ENCODE measurements around the gene TMEM168. TPM values are rescaled to one million over a fixed set of nuclear protein-coding genes. Genes with fewer than 3 reads are reported as not detected.
"Not testable (repeated sequence)": the region's sequence is repeated elsewhere in the genome, so short reads cannot be mapped to it uniquely, and the experiment has no call there.

TMEM168 gene
- total RNA-seq, 1 donor from 2014 or later, result 6.1 TPM

DNA sequence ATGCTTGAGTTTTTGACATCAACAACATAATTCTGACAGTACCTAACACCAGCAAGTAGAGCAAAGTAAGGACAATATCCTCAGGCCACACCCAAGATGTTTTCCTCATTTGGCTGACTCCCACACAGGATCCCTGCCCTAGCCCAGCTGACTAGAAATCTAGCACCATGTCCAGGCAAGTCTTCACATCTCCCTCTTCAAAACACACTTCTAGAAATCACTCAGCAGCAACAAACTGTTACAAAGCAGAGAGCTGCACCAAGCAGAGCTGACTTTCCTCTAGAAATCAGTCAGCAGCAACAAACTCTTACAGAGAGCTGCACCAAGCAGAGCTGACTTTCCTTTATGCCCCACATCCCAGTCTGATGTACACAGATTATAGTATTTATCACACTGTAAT, 7.7 kb downstream of the TMEM168 start:
- DNase-seq (ENCODE audit: low spot score) (no peak), ATAC-seq (no peak)

DNA sequence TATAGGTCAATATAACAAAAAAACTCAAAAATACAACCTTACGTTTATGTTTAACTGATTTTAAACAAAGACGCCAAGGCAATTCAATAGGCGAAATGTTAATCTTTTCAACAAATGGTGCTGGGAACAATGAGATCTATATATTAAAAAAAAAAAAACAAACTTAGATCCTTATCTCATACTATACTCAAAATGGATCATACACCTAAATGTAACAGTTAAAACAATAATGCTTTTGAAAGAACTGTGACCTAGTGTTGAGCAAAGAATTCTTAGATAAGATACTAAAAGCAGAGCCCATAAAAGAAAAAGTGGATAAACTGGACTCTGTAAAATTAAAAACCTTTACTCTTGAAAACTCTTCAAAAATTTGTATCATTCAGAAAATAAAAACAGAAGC, 8.6 kb downstream of the TMEM168 start:
- DNase-seq (ENCODE audit: low spot score) (no peak), ATAC-seq (no peak)

DNA sequence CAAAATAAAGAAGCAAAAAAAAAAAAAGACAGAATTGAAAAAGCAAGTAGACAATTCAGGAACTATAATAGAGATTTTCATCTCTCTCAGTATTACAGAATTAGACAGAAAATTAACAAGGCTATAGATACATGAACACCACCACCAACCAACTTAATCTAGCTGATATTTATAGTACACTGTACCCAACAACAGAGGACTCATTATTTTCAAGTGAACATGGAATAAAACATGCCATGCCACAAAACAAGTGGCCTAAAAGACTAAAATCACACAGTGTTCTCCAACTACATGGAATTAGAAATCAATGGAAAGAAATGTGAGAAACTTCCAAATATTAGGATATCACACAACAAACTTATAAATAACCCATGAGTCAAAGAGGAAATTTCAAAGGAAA, 9.1 kb downstream of the TMEM168 start:
- ATAC-seq, result no peak

DNA sequence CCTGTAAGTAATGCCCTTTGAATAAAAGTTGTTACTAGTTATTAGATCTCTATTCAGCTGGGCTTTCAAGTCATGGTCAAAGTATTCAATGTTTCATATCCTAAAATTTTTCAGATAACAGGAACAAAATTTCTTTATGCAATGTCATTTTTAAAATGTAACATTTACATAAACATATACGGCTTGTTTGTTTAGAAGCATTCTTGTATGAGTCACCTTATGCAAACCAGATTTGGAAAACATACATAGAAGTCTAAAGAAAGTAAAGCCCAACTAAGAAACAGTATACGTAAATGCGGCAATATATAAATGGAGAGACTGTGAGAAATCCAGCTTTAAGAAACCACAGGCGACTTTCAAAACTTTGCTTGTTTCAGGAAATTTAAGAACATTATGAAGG, 10.5 kb downstream of the TMEM168 start:
- ATAC-seq, result no peak
- no peak for DNase-seq (ENCODE audit: low spot score)

More for the DNA sequence above, 9.1 kb downstream of the TMEM168 start:
- DNase-seq (ENCODE audit: low spot score), result no peak

DNA sequence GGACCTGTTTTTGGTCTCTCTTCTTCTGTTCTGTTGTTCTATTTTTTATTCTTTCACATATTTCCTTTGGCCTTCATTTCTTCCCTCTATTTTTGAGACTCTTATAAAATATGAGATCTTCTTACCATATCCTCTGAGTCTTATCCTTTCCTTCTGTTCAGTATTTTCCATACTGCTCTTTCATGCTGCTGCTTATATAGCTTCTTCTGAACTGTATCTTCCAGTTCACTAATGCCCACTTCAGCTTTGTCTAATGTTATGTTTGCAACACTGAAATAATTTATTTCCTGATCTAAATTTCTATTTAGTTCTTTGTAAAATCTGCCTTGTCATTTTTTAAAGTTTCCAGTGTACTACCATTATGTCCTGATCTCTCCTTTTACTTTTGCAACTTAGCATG, 12.8 kb downstream of the TMEM168 start:
- no peak for DNase-seq (ENCODE audit: low spot score)

DNA sequence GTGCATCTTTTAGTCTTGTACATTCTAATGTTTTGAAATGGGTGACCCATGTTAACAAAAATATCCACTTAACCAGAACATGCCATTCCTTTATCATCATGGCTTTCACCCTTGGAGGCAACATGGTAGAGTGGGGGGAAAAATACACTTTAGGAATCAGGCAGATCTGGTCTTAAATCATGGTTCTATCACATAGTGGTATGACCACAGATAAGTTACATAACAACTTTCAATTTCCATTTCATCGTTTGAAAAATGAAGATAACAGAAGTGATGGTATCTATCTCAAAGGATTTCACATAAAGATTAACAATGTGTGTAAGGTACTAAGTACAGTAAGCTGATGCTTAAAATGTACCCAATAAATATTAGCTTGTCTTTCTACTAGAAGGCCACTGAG, 19.0 kb downstream of the TMEM168 start:
- DNase-seq (ENCODE audit: low spot score), result no peak
- no peak for ATAC-seq

More for the DNA sequence above, 12.8 kb downstream of the TMEM168 start:
- ATAC-seq, result no peak

DNA sequence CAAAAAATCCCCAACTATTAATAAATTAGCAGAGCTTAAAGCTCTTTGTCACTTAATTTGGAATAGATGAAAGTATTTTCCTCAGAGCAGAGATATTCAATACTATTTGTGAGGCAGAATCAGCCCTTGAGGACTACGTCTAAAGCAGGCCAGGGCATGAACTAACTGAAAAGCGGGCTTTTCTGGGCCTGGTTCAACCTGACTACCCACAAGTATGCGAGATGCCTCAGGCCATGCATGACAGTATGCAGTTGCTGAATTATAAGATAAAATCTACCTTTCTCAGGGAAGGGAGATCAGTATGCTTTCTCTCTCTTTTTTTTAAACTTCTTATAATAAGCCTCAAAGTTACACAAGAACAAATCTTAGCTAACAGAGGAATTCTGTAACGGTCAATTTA, 20.1 kb downstream of the TMEM168 start:
- no peak for ATAC-seq

DNA sequence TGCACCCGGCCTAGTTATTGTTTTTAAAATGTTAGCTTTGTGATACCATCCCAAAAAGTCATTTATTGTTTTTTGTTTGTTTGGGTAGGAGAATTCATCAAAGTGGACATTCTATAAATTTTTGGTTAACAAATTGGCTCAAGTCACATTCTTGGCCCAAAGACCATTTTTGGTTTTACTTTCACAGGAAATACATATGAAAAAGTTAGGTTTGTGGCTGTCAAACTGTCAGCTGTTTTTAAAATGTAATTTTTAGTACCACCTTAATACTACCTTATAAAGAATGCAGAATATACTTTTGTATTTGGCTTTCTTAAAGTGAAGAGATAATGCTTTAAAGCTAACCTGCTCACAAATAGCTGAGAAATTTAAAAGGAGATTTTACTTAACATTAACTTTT, 25.1 kb downstream of the TMEM168 start:
- ATAC-seq (no peak), DNase-seq (ENCODE audit: low spot score) (no peak)

More for the DNA sequence above, 20.1 kb downstream of the TMEM168 start:
- no peak for DNase-seq (ENCODE audit: low spot score)

DNA sequence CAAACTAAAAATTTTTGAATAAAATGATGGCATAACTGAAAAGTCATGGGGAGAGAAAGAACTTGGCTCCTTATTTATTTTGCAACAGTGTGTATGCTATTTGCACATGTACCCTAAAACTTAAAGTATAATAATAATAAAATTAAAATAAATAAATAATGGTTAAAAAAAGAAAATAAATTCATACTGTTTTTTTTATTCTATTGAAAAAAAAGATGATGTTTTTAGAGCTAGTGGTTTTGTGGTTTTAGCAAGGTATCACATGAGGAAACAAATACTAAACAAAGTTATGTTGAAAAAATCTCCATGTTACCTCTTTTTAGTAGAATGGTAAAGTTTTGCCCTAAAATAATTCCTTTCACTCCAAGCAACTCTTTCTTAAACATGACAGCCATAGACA, 26.2 kb downstream of the TMEM168 start:
- DNase-seq (ENCODE audit: low spot score), result no peak
- no peak for ATAC-seq

DNA sequence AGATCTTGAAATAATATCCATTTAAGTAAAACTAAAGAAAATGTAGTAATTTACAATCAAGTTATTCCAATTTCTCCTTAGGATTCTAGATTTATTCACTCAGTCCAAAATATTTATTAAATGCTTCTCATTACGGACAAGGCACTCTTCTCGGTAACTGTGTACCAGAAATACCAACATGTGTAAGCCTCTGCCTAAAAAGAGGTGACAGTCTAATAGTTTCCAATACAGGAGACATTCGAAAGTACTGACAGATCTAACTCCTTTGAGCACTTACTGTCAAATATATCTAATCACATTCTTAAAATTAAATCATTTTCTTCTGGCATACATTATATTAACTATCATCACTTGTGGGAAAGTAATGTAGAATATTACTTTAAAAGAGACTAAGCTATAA, 26.9 kb downstream of the TMEM168 start:
- no peak for ATAC-seq
- no peak for DNase-seq (ENCODE audit: low spot score)

DNA sequence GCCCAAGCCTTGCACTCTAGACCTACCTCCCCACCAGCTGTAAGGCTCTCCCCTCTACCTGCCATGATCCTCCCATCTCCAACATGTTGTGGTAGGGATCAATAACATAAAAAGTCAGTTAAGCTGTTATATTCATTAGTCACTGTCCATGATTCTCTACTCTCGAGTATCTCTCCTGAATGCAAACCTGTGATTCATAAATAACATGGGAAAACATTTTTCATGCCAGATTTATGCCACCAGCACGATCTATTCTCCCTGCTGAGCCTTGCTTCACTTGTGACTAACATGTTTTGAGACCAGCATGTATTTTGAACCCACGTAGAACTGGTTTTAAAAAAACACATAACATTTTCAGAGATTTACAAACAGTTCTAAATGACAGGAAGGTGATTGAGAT, 30.3 kb downstream of the TMEM168 start:
- ATAC-seq (no peak), DNase-seq (ENCODE audit: low spot score) (no peak)

DNA sequence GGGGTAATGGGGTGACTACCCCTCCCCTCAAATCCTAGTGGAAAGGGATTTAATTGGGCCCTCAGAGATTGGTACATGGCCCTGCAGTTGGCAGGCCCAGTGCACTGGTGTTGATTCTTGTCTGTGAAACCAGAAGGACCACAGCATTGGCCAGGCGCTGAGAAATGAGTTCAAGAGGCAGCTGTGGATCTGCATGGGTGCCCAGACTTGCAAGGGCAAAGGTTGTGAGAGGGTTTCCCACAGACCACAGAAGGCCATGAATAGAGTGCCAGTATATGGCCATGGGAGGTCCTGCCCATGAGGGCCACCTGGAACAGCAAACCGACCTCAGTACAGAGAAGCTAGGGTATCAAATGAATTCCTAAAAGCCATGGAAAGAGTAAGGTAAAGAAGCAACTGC, 32.9 kb downstream of the TMEM168 start:
- DNase-seq (ENCODE audit: low spot score) (no peak), ATAC-seq (no peak)

DNA sequence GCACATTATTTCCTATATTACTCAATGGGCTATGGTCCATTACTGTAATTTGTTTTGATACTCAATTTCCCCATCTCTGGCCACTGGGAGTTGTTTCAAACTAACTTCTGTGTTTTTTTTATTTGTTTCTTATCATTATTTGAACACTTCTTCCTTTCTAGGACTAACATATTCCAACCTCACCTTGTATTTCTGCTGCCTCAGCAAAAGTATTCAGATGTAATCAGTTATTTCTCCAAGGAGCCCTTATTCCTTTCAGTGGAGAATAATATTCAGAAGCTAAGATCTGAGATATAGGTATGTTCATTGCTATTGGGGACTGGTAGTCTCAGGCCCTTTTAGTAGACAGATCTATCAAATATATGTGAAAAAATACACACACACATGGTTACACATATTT, 36.9 kb downstream of the TMEM168 start:
- DNase-seq (ENCODE audit: low spot score), result no peak
- ATAC-seq, result no peak

DNA sequence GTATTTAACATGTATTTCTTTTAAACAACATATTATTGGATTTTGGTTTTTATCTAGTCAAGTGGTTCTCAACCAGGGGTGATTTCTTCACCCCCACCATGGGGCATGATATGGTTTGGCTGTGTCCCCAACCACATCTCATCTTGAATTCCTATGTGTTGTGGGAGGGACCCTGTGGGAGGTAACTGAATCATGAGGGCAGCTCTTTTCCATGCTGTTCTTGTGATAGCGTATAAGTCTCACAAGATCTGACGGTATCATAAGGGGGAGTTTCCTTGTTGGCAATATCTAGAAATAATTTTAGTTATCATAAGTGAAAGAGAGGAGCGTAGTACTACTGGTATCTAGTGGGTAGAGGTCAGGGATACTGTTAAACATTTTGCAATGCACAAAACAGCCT, 37.6 kb downstream of the TMEM168 start:
- no peak for DNase-seq (ENCODE audit: low spot score)
- ATAC-seq, result no peak

DNA sequence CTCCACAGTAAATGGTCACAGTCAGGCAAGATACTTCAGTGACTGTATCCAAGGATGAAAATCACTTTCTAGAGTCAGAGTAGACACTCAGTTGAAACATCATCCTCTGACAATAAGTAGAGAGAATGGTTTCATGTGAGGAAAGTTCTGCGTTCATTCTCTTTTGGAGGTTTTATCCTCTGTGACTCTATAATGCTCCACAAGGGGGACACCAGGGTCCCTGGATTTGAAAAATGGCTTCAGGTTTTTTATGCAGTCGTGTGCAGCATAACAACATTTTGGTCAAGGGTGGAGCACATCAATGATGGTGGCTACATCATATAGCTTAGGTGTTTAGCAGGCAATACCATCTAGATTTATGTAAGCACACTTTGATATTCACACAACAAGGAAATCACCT, 40.4 kb downstream of the TMEM168 start:
- DNase-seq (ENCODE audit: low spot score) (no peak), ATAC-seq (no peak)

DNA sequence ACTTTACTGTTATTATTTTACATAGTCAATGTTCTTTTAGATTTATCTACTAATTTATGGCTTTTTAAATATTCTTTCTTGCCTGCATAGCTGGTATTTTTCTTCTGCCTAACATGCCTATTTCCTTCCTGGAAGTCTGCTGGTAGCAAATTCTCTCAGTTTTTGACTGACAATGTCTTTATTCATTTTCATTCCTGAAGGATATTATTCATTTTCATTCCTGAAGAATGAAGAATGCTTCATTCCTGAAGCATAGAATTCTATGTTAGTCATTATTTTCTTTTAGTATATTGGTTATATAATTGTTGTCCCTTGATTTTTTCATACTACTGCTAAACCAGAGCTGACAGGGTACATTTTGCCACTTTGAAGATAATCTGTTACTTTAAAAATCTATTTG, 41.8 kb downstream of the TMEM168 start:
- DNase-seq (ENCODE audit: low spot score) (no peak), ATAC-seq (no peak)

DNA sequence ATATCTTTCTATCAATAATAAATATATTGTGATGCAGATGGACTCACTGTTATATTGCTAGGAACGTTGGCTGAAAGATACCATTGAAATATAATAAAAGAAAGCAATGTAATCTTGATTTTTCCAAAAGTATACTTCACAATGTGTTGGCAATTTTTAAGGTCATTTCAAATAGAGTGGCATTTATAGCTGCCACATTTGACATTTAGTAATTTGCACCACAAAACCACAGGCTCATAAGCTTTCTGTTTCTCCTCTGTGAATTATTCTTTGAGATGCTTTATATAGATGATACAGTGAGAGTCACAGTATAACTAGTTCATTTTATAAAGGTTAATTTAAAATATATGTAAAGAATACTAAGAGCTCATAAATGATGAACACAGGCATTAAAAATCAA, 44.6 kb downstream of the TMEM168 start:
- no peak for DNase-seq (ENCODE audit: low spot score)
- no peak for ATAC-seq

DNA sequence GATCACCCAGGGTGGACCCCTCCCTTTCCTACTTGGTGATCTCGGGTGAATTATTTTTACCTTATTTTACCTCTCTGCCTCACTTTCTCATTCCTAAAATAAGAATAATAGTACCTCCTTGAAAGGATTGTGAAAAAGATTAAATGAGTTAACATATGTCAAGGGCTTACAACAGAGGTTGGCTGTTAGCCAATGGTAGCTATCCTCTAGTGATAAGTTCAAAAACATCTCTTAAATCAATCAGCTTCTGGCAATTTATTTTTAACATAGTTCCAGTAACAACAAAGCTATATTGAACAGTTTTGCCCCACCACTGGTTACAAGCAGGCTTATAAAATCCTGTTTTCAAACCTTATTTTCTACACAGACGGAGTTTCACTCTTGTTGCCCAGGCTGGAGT, 45.4 kb downstream of the TMEM168 start:
- ATAC-seq (no peak), DNase-seq (ENCODE audit: low spot score) (no peak)

DNA sequence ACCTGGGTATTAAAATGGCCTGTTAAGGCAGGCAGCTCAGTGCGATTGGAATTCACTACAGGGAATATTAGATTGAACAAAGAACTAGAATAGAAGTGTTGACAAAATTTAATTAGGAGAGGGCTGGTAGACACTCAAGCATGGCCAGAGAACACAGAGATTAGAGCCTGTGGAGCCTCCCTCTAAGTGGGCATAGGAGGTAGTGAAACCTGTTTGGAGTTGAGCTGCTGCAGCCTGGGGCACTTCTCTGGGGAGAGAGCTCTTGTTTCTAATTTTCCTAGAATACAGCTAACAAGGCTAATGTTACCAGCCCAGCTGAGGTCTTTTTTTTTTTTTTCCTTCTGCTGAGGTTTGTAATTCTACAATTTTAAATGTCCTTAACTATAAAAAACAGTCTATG, 46.4 kb downstream of the TMEM168 start:
- ATAC-seq (no peak), DNase-seq (ENCODE audit: low spot score) (no peak)

DNA sequence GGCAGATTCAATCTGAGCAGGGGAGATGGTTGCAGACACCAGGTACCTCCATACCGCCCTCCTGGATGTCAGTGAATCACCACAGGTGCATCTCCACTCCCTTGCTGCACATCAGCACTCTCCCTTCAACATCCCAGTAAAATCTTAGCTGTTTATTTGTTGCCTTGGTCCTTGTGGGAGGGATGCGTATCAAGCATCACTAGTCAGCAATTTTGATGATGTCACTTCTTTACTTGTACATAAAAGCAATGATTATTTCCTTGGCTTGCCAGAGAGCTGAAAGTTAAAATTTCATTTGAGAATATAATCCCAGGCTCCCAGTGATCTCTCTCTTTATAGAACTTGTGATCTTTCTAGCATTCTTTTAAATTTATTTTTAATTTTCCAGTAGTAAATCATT, 49.5 kb downstream of the TMEM168 start:
- DNase-seq (ENCODE audit: low spot score), result no peak
- ATAC-seq, result no peak

DNA sequence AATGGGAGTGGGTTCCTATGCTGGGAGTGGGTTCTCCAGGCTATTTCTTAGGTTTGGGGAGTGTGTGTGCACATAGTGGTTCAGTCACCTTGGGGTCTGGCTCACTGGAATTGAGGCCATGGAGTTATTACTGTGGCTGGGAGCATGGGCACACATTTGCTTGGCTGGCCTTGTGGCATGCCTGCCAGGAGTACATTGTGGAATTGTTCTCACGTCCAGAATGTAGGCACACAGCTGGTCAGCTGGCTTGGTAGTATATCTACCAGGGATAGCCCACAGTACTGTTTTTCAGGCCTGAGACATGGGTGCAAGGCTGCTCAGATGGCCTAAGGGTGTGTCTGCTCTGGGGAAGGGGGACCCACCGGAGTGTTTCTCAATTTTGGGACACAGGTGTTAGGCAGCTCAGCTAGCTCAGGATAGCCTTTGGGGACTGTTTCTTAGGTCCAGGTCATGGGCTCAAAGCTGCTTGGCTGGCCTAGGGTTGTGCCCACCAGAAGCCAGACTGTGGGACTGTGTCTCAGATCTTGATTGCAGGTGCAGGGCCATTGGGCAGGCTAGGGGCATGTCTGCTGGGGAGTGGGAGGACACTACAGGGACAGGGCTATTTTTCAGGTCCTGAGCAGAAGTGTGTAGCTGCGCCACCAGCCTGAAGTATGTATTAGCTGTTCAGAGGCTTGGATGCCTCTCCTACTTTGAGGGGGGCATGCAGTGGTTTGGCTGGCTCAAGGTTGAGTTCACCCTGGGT, 50.6 kb downstream of the TMEM168 start:
- DNase-seq (ENCODE audit: low spot score), result no peak
- ATAC-seq, result no peak

DNA sequence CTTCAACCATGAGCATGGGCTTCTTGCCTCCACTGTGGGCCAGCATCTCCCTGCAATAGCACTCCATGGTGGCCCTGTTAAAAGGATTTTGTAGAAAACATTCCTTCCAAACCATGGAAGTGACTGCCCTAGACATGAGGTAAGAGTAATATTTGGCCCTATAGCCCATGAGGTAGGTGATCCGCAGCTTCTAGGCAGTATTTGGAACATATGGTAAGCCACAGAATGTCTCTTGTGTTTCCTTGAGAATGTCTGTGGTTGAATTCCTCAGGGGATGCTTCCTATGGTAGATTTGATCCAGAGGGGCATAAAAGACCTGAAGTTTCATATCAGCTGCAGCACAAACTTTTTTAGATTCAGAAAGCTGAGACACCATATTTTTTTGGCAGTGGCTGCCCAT, 54.9 kb downstream of the TMEM168 start:
- DNase-seq (ENCODE audit: low spot score) (no peak), ATAC-seq (no peak)

DNA sequence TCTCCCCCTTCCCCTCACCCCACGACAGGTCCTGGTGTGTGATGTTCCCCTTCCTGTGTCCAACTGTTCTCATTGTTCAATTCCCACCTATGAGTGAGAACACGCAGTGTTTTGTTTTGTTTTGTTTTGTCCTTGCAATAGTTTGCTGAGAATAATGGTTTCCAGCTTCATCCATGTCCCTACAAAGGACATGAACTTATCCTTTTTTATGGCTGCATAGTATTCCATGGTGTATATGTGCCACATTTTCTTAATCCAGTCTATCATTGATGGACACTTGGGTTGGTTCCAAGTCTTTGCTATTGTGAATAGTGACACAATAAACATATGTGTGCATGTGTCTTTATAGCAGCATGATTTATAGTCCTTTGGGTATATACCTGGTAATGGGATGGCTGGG, 58.9 kb downstream of the TMEM168 start:
- ATAC-seq; DNase-seq (ENCODE audit: low spot score): not testable (repeated sequence)

Data from left lobe of liver (tissue), 2 donors.